HG02981 (cell line): ENCODE results near the gene DBNL.

Experiments used
- ATAC-seq: cut with Tn5 transposase; IDR thresholded peaks from one replicate; pipeline ENCODE4 v1.9.1; 2021; ENCODE audit warnings: mild to moderate bottlenecking, moderate library complexity; ENCODE audit not compliant: unreplicated experiment

DBNL gene

GRCh38 chr7:44060948-44061644 lies 16.6 kb downstream of the DBNL start:
- no peak for ATAC-seq

GRCh38 chr7:44061645-44062179 lies 17.2 kb downstream of the DBNL start:
- ATAC-seq = no peak

GRCh38 chr7:44062180-44062902 lies 17.8 kb downstream of the DBNL start:
- no peak for ATAC-seq

GRCh38 chr7:44062903-44063295 lies 18.4 kb downstream of the DBNL start:
- ATAC-seq = no peak

- ATAC-seq = no peak
Measured at GRCh38 chr7:44063547-44063893, 19.0 kb downstream of the DBNL start.

GRCh38 chr7:44063894-44064651 lies 19.6 kb downstream of the DBNL start:
- no peak for ATAC-seq

- ATAC-seq = no peak
Measured at GRCh38 chr7:44064791-44065430, 20.4 kb downstream of the DBNL start.

GRCh38 chr7:44065431-44066110 lies 21.1 kb downstream of the DBNL start, which contains the start of gene PGAM2:
Gene PGAM2 (minus strand): TSS chr7:44065567. CDS start chr7:44065529, 38 bp downstream.
- no peak for ATAC-seq

GRCh38 chr7:44066111-44066460 lies 21.6 kb downstream of the DBNL start:
- ATAC-seq = no peak

- no peak for ATAC-seq
Measured at GRCh38 chr7:44066494-44067063, 22.1 kb downstream of the DBNL start.

- no peak for ATAC-seq
Measured at GRCh38 chr7:44067064-44067951, 22.8 kb downstream of the DBNL start.

- no peak for ATAC-seq
Measured at GRCh38 chr7:44068054-44068453, 23.6 kb downstream of the DBNL start.

- no peak for ATAC-seq
Measured at GRCh38 chr7:44071726-44072363, 27.3 kb downstream of the DBNL start.

GRCh38 chr7:44072364-44073231 lies 28.1 kb downstream of the DBNL start:
- no peak for ATAC-seq

GRCh38 chr7:44073664-44074348 lies 29.3 kb downstream of the DBNL start:
- no peak for ATAC-seq

- ATAC-seq = no peak
Measured at GRCh38 chr7:44074349-44074695, 29.8 kb downstream of the DBNL start.
